ENCODE results near the gene NMT1.

NMT1 gene

GRCh38 chr17:45103269-45103795, 42.2 kb downstream of the NMT1 start:
- DNase-seq = no peak

- DNase-seq = no peak
These were observed 42.9 kb downstream of the NMT1 start for GRCh38 chr17:45104029-45104428.

DNA sequence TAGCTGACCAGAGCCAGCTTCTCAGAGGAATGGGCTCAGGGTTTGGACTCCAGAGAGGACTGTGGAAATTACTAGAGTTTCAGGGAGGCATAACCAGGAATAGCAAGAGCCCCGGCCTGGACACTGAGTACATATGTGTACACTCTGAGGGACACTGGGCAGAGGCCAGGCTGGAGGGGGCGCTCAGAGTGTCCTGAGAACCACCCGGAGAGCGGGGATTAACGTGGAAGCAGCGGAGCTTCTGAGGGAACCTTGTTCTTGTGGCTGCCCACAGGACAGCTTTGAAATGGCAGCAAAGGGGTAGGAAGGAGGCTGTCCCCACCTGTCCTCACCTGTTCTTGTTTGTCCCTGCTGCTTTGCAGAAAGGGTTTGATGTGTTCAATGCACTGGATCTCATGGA, 43.4 kb downstream of the NMT1 start:
- DNase-seq = no peak

DNA sequence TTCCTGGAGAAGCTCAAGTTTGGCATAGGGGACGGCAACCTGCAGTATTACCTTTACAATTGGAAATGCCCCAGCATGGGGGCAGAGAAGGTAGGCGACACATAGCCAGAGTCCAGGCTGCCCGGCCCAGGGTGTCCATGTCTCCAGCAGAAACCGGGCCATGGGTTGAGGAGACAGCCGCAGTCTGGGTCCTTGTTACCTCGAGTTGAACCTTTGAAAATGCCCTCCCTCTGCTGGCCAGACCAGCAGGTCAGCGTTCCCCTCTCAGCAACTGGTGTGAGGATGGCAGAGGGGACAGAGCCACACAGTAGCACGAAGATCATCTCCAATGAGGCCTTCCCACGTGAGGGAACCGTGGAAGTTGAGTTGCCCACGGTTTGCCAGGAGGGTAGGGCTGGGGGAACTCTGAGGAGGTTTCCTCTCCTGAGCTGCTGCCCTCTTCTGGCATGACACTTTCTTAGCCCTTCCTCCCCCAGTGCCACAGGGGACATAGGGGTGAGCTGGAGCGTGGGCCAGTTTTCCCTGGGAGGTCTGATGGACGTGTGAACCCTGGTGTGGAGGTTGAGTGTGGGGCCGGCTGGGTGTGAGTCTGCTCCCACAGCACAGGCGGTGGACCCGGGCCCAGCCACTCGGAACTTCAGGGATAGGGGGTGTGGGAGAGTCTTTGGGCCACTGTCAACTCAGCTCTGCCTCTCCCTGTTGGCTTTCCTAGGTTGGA, 43.9 kb downstream of the NMT1 start:
- DNase-seq = no peak

GRCh38 chr17:45106096-45106495, 45.0 kb downstream of the NMT1 start:
- DNase-seq = no peak

DNA sequence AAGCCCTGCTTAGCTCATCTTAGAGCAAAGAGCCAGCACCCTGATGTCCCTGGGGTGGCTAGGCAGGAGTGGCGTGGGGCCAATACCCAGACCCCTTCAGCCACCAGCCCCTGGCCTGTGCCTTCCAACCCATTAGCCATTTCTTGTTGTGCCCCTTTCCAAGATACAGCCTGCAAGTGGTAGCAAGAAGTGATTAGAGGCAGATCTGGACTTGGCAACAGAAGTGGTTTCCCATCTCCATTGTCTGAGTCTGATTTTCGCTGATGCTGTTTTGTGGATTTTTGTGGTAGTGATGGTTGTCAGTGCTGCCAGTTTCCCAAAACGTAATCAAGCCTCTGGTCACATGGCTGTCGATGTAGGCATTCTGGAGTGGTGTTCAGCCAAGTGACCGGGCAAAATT, 45.5 kb downstream of the NMT1 start:
- DNase-seq = no peak

DNA sequence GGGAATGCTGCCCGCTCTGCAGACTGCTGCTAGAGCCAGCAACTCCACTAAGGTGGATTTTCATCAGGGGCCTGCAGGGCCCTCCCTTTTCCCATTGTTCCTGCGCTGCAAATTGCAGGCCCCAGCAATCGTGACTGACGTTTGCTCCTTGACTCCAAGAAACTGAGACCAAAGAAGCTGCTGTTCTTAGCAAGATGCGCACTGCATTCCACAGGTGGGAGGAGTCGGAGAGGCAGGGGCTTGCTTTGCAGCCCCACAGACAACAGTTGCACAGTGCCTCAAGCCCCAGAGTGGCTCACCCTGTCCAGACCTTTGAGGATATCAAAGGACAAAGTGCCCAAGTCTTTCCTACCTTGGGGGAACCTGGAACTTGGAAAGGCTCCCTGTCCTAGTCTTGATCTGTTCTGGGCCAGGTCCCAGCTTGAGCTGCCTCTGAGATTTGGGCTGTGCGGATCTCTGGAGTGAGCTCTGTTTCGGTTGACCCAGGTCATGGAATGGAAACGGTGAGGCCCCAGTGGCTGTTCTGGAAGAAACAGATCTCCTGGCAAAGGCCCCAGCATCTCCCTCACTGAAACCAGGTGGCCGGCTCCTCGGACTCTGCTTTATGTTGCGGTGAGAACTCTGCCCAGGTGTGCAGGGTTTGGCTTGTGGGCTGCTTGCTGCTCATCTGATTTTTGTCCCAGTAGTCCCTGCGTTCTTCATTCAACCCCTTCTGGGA, 46.3 kb downstream of the NMT1 start:
- no peak for DNase-seq

DNA sequence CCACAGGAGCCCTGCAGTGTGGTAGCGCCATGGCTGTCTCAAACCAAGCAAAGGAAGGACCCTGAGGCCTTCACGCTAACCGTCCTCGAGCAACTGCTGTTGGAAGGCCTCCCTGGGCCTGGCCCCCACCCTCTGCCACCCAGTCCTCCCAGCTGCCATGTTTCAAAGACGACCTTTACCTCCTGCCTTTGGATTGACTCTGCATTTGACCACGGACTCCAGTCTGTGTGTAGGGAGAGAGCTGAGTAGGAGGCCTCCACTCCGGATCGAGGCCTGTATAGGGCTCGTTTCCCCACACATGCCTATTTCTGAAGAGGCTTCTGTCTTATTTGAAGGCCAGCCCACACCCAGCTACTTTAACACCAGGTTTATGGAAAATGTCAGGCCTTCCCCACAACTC, 46.9 kb downstream of the NMT1 start:
- DNase-seq = no peak

GRCh38 chr17:45108595-45109521, 47.7 kb downstream of the NMT1 start:
- DNase-seq = no peak

GRCh38 chr17:45110676-45111611, 49.8 kb downstream of the NMT1 start:
- DNase-seq = peak in 36 of 56 donors; percentile 16 to 86 (median 50)

- DNase-seq = no peak
These were observed 50.7 kb downstream of the NMT1 start for GRCh38 chr17:45111850-45112249.

- no peak for DNase-seq
These were observed 51.7 kb downstream of the NMT1 start for GRCh38 chr17:45112559-45113423.

GRCh38 chr17:45113424-45113754, 52.3 kb downstream of the NMT1 start:
- no peak for DNase-seq

DNA sequence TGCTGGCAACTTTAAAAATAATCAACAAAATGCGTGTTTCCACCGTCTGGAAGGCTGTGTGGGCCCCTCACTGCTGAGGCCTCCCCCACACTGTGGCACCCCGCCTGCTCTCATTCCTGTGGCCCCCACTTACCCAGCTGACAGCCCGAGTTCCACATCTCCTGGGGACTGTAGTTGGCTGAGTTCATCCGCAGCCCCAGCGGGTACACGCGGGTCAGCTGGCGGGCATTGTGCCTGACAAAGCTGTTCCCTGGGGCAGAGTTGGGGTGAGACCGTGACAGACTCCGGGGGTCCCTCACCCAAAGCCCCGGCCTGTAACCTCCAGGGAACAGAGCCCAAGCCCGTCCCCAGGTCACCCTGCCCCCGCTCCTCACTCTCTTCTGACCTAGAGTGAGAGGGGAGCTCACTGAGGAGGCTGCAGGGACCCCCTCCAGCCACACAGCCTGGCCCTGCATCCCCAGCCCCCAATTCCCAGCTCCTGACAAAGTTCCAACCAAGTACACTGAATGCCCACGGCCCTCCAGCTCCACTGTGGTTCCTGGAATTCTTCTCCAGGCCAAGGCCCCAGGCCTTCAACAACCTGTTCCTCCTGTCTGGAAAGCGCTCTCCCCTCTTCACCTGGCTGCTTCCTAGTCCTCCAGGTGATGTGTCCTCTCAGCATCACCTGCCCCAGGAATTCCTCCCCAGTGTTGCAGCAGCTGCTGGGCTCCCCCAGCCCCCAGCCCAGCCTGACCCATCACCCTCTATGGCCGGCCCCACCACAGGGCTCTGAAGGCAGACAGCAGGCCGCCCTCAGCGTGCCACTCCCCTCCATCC, 53.2 kb downstream of the NMT1 start:
- DNase-seq = no peak

- no peak for DNase-seq
These were observed 54.0 kb downstream of the NMT1 start for GRCh38 chr17:45115015-45115625.

DNA sequence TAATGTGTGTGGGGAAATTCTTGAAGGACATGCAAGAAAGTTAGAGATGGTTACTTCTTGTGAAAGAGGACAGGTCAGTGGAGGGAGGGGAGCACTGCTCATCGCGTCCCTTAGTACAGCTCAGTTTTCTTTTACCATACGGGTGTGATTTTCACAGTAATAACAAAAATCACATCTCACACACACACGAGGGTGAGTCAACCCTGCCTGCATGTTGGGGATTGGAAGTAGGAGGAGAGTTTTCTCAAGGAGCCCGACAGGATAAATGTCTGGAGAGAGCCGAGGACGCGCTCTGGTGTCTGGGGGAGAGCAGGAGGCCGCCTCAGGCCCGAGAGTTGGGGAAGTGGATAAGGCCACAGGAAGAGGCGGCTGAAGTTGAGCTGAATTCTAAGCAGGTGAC, 54.8 kb downstream of the NMT1 start:
- DNase-seq = peak in 1 of 56 donors; percentile 43

DNA sequence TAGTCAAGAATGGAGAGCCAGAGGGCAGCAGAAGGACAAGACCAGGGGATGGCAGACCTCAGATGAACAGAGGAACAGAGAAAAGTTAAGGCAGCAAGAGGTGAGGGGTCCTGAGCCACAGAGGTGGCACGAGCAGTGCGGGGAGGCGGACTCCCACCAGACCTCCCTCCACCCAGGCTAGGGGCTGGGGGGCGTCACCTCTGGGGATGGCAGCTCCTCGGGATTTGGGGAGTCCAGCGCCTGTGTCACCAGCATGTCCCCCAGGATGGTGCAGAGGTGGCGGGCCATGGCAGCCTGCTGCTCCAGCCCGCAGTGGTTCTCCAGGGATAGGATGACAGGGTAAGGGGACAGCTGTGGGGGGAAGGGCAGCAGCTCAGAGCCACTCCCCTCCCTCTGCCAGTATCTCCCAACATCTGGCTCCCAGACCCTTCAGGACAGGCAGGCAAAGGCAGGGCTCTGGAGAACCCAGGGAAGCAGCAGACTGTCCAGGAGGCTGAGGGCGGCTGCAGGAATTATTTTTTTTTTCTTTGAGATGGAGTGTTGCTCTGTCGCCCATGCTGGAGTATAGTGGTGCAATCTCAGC, 55.4 kb downstream of the NMT1 start:
- DNase-seq = no peak

- DNase-seq = no peak
These were observed 56.2 kb downstream of the NMT1 start for GRCh38 chr17:45117334-45117733.

All from amygdala (tissue), 56 donors.